ENCODE measurements around the gene STARD7. TPM values are rescaled to one million over a fixed set of nuclear protein-coding genes. Genes with fewer than 3 reads are reported as not detected.
"Not testable (repeated sequence)": the region's sequence is repeated elsewhere in the genome, so short reads cannot be mapped to it uniquely, and the experiment has no call there.

STARD7 gene
- total and polyA plus RNA-seq, 9 of the 15 experiments (the other 6 are each of a cell fraction or from before 2014, with no cell fraction given), result 90.9 to 196 (median 145) TPM

- TF ChIP-seq JUND (IDR thresholded peaks at IDR 0.05; ENCODE audit: borderline replicate concordance, low read depth, low read length), result no peak
- no peak for TF ChIP-seq JUND (tag; IDR thresholded peaks at IDR 0.05; ENCODE audit: borderline replicate concordance, low read depth, low read length)
- TF ChIP-seq ARID3A (IDR thresholded peaks at IDR 0.05; ENCODE audit: borderline replicate concordance, low read depth, low read length), result no peak
- peak in 1 of 2 experiments; percentile 46; a peak in 2 of 4 replicates for TF ChIP-seq RAD21 (CRISPR knock-in tag; conservative IDR thresholded peaks at IDR 0.05 in 1 of 2, IDR thresholded peaks at IDR 0.05 in 1 of 2)
- TF ChIP-seq, protein P1, sequence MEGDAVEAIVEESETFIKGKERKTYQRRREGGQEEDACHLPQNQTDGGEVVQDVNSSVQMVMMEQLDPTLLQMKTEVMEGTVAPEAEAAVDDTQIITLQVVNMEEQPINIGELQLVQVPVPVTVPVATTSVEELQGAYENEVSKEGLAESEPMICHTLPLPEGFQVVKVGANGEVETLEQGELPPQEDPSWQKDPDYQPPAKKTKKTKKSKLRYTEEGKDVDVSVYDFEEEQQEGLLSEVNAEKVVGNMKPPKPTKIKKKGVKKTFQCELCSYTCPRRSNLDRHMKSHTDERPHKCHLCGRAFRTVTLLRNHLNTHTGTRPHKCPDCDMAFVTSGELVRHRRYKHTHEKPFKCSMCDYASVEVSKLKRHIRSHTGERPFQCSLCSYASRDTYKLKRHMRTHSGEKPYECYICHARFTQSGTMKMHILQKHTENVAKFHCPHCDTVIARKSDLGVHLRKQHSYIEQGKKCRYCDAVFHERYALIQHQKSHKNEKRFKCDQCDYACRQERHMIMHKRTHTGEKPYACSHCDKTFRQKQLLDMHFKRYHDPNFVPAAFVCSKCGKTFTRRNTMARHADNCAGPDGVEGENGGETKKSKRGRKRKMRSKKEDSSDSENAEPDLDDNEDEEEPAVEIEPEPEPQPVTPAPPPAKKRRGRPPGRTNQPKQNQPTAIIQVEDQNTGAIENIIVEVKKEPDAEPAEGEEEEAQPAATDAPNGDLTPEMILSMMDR (IDR thresholded peaks at IDR 0.05 in 2 of 3, conservative IDR thresholded peaks at IDR 0.05 in 1 of 3; ENCODE audit: insufficient read depth in 2 of 3, low read depth in 1 of 3, low read length in 3 of 3), result peak; percentile 73 to 76 (median 74)
- peak; percentile 35; the same call in 1 of the 2 replicates for TF ChIP-seq SMC3 (conservative IDR thresholded peaks at IDR 0.05; ENCODE audit: insufficient read depth, low read depth, low read length)
- no peak for TF ChIP-seq ZNF668 (CRISPR knock-in tag; IDR thresholded peaks at IDR 0.05)
These were observed 66.2 kb downstream of the STARD7 start (continued) for GRCh38 chr2:96142217-96143113.

DNA sequence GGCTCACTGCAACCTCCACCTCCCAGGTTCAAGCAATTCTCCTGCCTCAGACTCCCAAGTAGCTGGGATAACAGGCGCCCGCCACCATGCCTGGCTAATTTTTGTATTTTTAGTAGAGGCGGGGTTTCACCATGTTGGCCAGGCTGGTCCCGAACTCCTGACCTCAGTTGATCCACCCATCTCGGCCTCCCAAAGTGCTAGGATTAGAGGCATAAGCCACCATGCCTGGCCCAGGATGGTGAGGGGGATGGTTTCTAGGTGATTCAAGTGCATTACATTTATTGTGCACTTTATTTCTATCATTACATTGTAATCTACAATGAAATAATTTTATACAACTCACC, 67.0 kb downstream of the STARD7 start:
- FAIRE-seq; H4K20me1 ChIP-seq (replicated peaks; ENCODE audit: control insufficient read depth, insufficient read depth, low read length); H3K4me3 ChIP-seq; DNase-seq (ENCODE audit: extremely low read depth in 1 of 4, low spot score in 3 of 4); H3K9ac ChIP-seq (ENCODE audit: insufficient read depth in 1 of 2, low read depth in 2 of 2, low read length in 2 of 2); H3K27ac ChIP-seq (ENCODE audit: extremely low read depth, low read depth, low read length); H2AFZ ChIP-seq (ENCODE audit: low read depth, low read length); H3K4me2 ChIP-seq (ENCODE audit: insufficient read depth, low read length); H3K9me1 ChIP-seq (ENCODE audit: control insufficient read depth, insufficient read depth, low read length); H3K79me2 ChIP-seq (ENCODE audit: control insufficient read depth, insufficient read depth, low read length); BruUV-seq (replicated peaks); intact Hi-C loops (cut with micrococcal nuclease); ATAC-seq; H3K9me3 ChIP-seq (replicated peaks; ENCODE audit: control insufficient read depth, insufficient read depth, low read depth, low read length); in situ Hi-C loops (cut with MboI); H3K36me3 ChIP-seq (ENCODE audit: control insufficient read depth, insufficient read depth, low read length): not testable (repeated sequence)
- H3K4me1 ChIP-seq (replicated peaks in 1 of 2; ENCODE audit: control insufficient read depth in 2 of 2, insufficient read depth in 2 of 2, low read length in 2 of 2), result peaks cover 10 to 25% of the 10 kb centered on the region in 2 experiments
- H3K27me3 ChIP-seq (ENCODE audit: control insufficient read depth in 2 of 2, insufficient read depth in 2 of 2, low read length in 2 of 2), result peaks cover 6 to 26% of the 10 kb centered on the region in 2 experiments; a peak in 4 of 5 replicates
- ChIA-PET POLR2A (interaction anchor here (0.6 kb wide), 2 partner anchors 10 to 12 kb away, joined by 3 to 4 read pairs; no protein-coding TSS in a partner anchor), CTCF (ENCODE audit: low intra/inter-chr PET ratio) (interaction anchor here (0.8 kb wide), 1 partner anchor 125 kb away, joined by 3 read pairs; the partner anchor contains the start of gene CIAO1)
- 40% methylated on average over 5 of the region's 5 CpGs for WGBS (ENCODE audit: insufficient coverage, low coverage, missing lambda C conversion rate)

Data from K562 (cell line).